Measurements from ENCODE around the gene BRI3.

Gene BRI3

GRCh38 chr7:98281757-98282606 is 496 bp downstream of the BRI3 start:
- H3K4me3 ChIP-seq (replicated peaks in 1 of 2; ENCODE audit: low read depth in 2 of 2, low read length in 2 of 2): peak overlapping the region; percentile 83 to 92
- no peak for TF ChIP-seq CTCF (IDR thresholded peaks at IDR 0.05; ENCODE audit: low read depth, low read length)
- DNase-seq (ENCODE audit: low read depth in 2 of 2): no peak

GRCh38 chr7:98282703-98283102 is 1.2 kb downstream of the BRI3 start:
- no peak for TF ChIP-seq CTCF (IDR thresholded peaks at IDR 0.05; ENCODE audit: low read depth, low read length)
- DNase-seq (ENCODE audit: low read depth in 2 of 2): peak in 1 of 2 donors; percentile 32
- H3K4me3 ChIP-seq (replicated peaks in 1 of 2; ENCODE audit: low read depth in 2 of 2, low read length in 2 of 2): peak overlapping the region; percentile 83 to 92

- DNase-seq (ENCODE audit: low read depth in 2 of 2): peak; percentile 67 to 86
- peak overlapping the region; percentile 83 to 92 for H3K4me3 ChIP-seq (replicated peaks in 1 of 2; ENCODE audit: low read depth in 2 of 2, low read length in 2 of 2)
- no peak for TF ChIP-seq CTCF (IDR thresholded peaks at IDR 0.05; ENCODE audit: low read depth, low read length)
Observed at GRCh38 chr7:98283127-98283886, 1.8 kb downstream of the BRI3 start.

- no peak for TF ChIP-seq CTCF (IDR thresholded peaks at IDR 0.05; ENCODE audit: low read depth, low read length)
- DNase-seq (ENCODE audit: low read depth in 2 of 2): no peak
- peak overlapping the region; percentile 83 to 92 for H3K4me3 ChIP-seq (replicated peaks in 1 of 2; ENCODE audit: low read depth in 2 of 2, low read length in 2 of 2)
Observed at GRCh38 chr7:98283887-98284222, 2.4 kb downstream of the BRI3 start.

GRCh38 chr7:98284335-98285036 is 3.0 kb downstream of the BRI3 start:
- TF ChIP-seq CTCF (IDR thresholded peaks at IDR 0.05; ENCODE audit: low read depth, low read length): no peak
- peak overlapping the region; percentile 83 to 92 for H3K4me3 ChIP-seq (replicated peaks in 1 of 2; ENCODE audit: low read depth in 2 of 2, low read length in 2 of 2)
- DNase-seq (ENCODE audit: low read depth in 2 of 2): peak; percentile 77 to 86

- DNase-seq (ENCODE audit: low read depth in 2 of 2): no peak
- H3K4me3 ChIP-seq (replicated peaks in 1 of 2; ENCODE audit: low read depth in 2 of 2, low read length in 2 of 2): peak overlapping the region; percentile 83 to 92
- no peak for TF ChIP-seq CTCF (IDR thresholded peaks at IDR 0.05; ENCODE audit: low read depth, low read length)
Observed at GRCh38 chr7:98285157-98286092, 3.9 kb downstream of the BRI3 start.

Data from cardiac fibroblast (primary cell).